ENCODE measurements around the gene NSF.
"Not testable (repeated sequence)": the region's sequence is repeated elsewhere in the genome, so short reads cannot be mapped to it uniquely, and the experiment has no call there.

- not testable (repeated sequence) for TF ChIP-seq CTCF, EP300, POLR2A (IDR thresholded peaks at IDR 0.05)
Measured at GRCh38 chr17:46793023-46793422, 202.6 kb downstream of the NSF start.
